Right ventricle myocardium inferior (tissue), 1 donor: ENCODE data around the gene ASPRV1. TPM values are rescaled to one million over a fixed set of nuclear protein-coding genes. Genes with fewer than 3 reads are reported as not detected.
"Not testable (repeated sequence)": the region's sequence is repeated elsewhere in the genome, so short reads cannot be mapped to it uniquely, and the experiment has no call there.

Source experiments
- ATAC-seq: fragments of 200-7000 bp; cut with Tn5 transposase; one replicate; pipeline ENCODE4 v1.9.1; 2020; ENCODE audit warnings: mild to moderate bottlenecking, moderate library complexity
- DNase-seq: peaks from one replicate; pipeline ENCODE4 v3.0.0; 2021; ENCODE audit errors: missing footprints
- intact Hi-C: fragments of 100-400 bp; cut with DNase I; formaldehyde crosslinking; loops from one replicate; pipeline ENCODE4 v1.11.0; 2022
- total RNA-seq: library from RNA; stranded (reverse); fragmentation: NEBNext Ultra II Directional; extraction: Animal tissue kit (Norgen Biotek cat#: 25700); gene quantifications from one replicate; pipeline ENCODE4 v1.2.1, GENCODE V29; 2021
- donor health status: DM: no; HTN: yes; CAD: no; lungs with severe emphysema.

ASPRV1 gene
- total RNA-seq, 1 donor from 2014 or later = 0.81 TPM

GRCh38 chr2:69968609-69969008, 7.2 kb upstream of the ASPRV1 start:
- intact Hi-C loops = no loop called here
- ATAC-seq (no peak), DNase-seq (no peak)

- ATAC-seq = no peak
- DNase-seq = no peak
- intact Hi-C loops = no loop called here
Measured at GRCh38 chr2:69966496-69966895, 5.1 kb upstream of the ASPRV1 start.

GRCh38 chr2:69965756-69966445, 4.5 kb upstream of the ASPRV1 start:
- ATAC-seq = no peak
- no peak for DNase-seq
- intact Hi-C loops = no loop called here

- ATAC-seq (no peak), DNase-seq (no peak)
- intact Hi-C loops = no loop called here
Measured at GRCh38 chr2:69964353-69964841, 3.0 kb upstream of the ASPRV1 start.

- intact Hi-C loops = no loop called here
- DNase-seq (no peak), ATAC-seq (no peak)
Measured at GRCh38 chr2:69962986-69963730, 1.7 kb upstream of the ASPRV1 start.

GRCh38 chr2:69960821-69961220, 610 bp downstream of the ASPRV1 start:
- ATAC-seq (no peak), DNase-seq (no peak)
- intact Hi-C loops = no loop called here

- no peak for ATAC-seq
Measured at GRCh38 chr2:69959425-69959824, 2.0 kb downstream of the ASPRV1 start.

GRCh38 chr2:69958480-69958879, 3.0 kb downstream of the ASPRV1 start:
- intact Hi-C loops = no loop called here
- no peak for ATAC-seq

More at GRCh38 chr2:69959425-69959824, 2.0 kb downstream of the ASPRV1 start:
- no peak for DNase-seq
- intact Hi-C loops = no loop called here

GRCh38 chr2:69957965-69958364, 3.5 kb downstream of the ASPRV1 start:
- no peak for DNase-seq
- ATAC-seq = no peak
- intact Hi-C loops = no loop called here

More at GRCh38 chr2:69958480-69958879, 3.0 kb downstream of the ASPRV1 start:
- no peak for DNase-seq

GRCh38 chr2:69956475-69956979, 4.9 kb downstream of the ASPRV1 start:
- DNase-seq (no peak), ATAC-seq (no peak)
- intact Hi-C loops = no loop called here

GRCh38 chr2:69955029-69955428, 6.4 kb downstream of the ASPRV1 start:
- ATAC-seq = no peak
- no peak for DNase-seq
- intact Hi-C loops = no loop called here

- no peak for DNase-seq
- ATAC-seq = no peak
- intact Hi-C loops = no loop called here
Measured at GRCh38 chr2:69954084-69954483, 7.3 kb downstream of the ASPRV1 start.

GRCh38 chr2:69952336-69953115, 8.9 kb downstream of the ASPRV1 start:
- ATAC-seq (no peak), DNase-seq (no peak)
- intact Hi-C loops = no loop called here

- ATAC-seq, DNase-seq: not testable (repeated sequence)
Measured at GRCh38 chr2:69950671-69951070, 10.8 kb downstream of the ASPRV1 start.

GRCh38 chr2:69950241-69950640, 11.2 kb downstream of the ASPRV1 start:
- no peak for ATAC-seq

More at GRCh38 chr2:69950671-69951070, 10.8 kb downstream of the ASPRV1 start:
- intact Hi-C loops = not testable (repeated sequence)

GRCh38 chr2:69948963-69949645, 12.3 kb downstream of the ASPRV1 start:
- DNase-seq (no peak), ATAC-seq (no peak)
- intact Hi-C loops = no loop called here

More at GRCh38 chr2:69950241-69950640, 11.2 kb downstream of the ASPRV1 start:
- intact Hi-C loops = no loop called here
- no peak for DNase-seq

- no peak for ATAC-seq
- intact Hi-C loops = no loop called here
- DNase-seq = no peak
Measured at GRCh38 chr2:69948032-69948962, 13.1 kb downstream of the ASPRV1 start.
